Brain microvascular endothelial cell (primary cell): ENCODE results near the gene DYNLRB2.

Source experiments
- DNase-seq: peaks from one replicate; pipeline ENCODE4 v3.0.0-alpha.2; 2020
- H3K27ac ChIP-seq: fragments of 250-450 bp; sonication (Bioruptor Pico); 2 replicates; pipeline ENCODE4 v1.5.1; 2020; ENCODE audit warnings: mild to moderate bottlenecking, moderate library complexity
- H3K27me3 ChIP-seq: fragments of 250-450 bp; sonication (Bioruptor Pico); replicated peaks from 2 replicates; pipeline ENCODE4 v1.5.1; 2020; ENCODE audit warnings: mild to moderate bottlenecking
- H3K36me3 ChIP-seq: fragments of 250-450 bp; sonication (Bioruptor Pico); replicated peaks from 2 replicates; pipeline ENCODE4 v1.5.1; 2020; ENCODE audit warnings: mild to moderate bottlenecking
- H3K4me3 ChIP-seq: 2 replicates; pipeline ENCODE4 v1.5.1; 2011; ENCODE audit warnings: low read depth, mild to moderate bottlenecking, control low read depth, low read length, moderate library complexity
- in situ Hi-C: cut with HindIII; loops from 2 replicates; pipeline ENCODE4 v1.10.0; 2017; ENCODE audit warnings: low sequenced_read_pairs, low pct_ligation_motif_present
- TF ChIP-seq, protein P1 (sequence below): IDR thresholded peaks from 2 replicates; pipeline ENCODE4 v1.5.1; 2011; ENCODE audit warnings: low read depth, mild to moderate bottlenecking, moderate library complexity, low read length, control low read depth, inconsistent platforms; ENCODE audit errors: missing control alignments

DYNLRB2 gene

DNA sequence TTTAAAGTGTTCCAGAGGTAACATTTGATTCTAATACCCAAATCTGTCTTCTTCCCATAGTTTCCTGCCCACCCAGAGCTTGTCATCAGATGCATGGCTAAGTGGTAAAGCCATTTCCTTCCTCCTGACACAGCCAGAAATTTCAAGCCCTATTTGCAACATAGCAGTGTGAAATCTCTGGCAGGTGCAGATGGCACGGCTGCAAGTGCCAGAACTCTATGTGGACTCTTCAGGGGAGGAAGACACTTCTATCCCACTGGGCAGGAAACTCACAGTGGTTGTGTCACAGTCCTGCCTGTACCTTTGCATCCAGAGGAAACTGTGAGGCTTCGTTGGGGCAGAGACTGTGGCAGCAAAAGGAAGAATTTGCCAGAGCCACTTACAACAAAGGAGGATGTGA lies 13.2 kb downstream of the DYNLRB2 start:
- in situ Hi-C loops, result no loop called here
- TF ChIP-seq, protein P1, sequence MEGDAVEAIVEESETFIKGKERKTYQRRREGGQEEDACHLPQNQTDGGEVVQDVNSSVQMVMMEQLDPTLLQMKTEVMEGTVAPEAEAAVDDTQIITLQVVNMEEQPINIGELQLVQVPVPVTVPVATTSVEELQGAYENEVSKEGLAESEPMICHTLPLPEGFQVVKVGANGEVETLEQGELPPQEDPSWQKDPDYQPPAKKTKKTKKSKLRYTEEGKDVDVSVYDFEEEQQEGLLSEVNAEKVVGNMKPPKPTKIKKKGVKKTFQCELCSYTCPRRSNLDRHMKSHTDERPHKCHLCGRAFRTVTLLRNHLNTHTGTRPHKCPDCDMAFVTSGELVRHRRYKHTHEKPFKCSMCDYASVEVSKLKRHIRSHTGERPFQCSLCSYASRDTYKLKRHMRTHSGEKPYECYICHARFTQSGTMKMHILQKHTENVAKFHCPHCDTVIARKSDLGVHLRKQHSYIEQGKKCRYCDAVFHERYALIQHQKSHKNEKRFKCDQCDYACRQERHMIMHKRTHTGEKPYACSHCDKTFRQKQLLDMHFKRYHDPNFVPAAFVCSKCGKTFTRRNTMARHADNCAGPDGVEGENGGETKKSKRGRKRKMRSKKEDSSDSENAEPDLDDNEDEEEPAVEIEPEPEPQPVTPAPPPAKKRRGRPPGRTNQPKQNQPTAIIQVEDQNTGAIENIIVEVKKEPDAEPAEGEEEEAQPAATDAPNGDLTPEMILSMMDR, result no peak
- no peak for DNase-seq
- Histone ChIP-seq H3K27me3 (no peaks in the 10 kb centered on the region), H3K36me3 (no peaks in the 10 kb centered on the region), H3K4me3 (no peak overlapping the region), H3K27ac (no peak overlapping the region)

DNA sequence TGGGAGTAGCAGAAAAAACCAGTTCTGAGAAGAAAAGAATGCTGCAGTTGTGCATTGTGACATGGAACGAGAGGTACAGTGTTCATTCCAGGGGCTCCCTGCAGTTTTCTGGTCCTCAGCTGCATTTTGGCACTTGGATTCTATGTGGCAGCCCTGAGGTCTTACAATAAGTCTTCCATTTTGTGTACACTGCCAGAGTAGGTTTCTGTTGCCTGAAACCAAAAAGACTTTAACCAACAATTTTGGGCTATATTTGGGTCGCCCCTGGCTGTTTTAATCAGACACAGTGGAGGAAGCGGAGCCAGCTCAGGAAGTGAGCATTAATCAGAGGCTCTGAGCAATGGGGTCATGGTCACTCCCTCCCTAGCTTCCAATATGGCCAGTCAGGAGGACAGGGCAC lies 15.7 kb downstream of the DYNLRB2 start:
- in situ Hi-C loops, result no loop called here
- H3K4me3 ChIP-seq, result no peak overlapping the region
- TF ChIP-seq, protein P1, result no peak

DNA sequence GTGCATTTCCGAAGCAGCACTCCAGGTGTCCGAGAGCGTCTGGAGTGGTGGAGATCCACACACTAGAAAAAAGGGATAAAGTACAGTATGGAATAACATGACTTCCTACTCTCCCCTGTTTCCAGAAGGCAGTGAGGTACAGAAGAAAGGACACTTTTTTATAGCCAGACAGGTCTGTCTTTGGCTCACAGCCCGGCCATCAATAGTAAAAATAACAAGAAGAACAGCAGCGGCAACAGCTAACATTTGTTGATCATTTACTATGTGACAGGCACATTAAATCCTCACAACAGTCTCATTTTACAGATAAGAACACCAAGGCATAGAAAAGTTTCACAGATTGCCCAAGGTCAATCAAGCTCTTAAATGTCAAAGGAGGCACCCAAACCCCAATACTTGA lies 16.2 kb downstream of the DYNLRB2 start:
- no peaks in the 10 kb centered on the region for H3K27me3 ChIP-seq
- in situ Hi-C loops, result no loop called here
- DNase-seq, result no peak
- TF ChIP-seq, protein P1, result no peak
- no peaks in the 10 kb centered on the region for H3K36me3 ChIP-seq
- no peak overlapping the region for H3K27ac ChIP-seq
- no peak overlapping the region for H3K4me3 ChIP-seq

More for the DNA sequence above, 15.7 kb downstream of the DYNLRB2 start:
- no peak for DNase-seq
- no peak overlapping the region for H3K27ac ChIP-seq
- no peaks in the 10 kb centered on the region for H3K27me3 ChIP-seq
- no peaks in the 10 kb centered on the region for H3K36me3 ChIP-seq

DNA sequence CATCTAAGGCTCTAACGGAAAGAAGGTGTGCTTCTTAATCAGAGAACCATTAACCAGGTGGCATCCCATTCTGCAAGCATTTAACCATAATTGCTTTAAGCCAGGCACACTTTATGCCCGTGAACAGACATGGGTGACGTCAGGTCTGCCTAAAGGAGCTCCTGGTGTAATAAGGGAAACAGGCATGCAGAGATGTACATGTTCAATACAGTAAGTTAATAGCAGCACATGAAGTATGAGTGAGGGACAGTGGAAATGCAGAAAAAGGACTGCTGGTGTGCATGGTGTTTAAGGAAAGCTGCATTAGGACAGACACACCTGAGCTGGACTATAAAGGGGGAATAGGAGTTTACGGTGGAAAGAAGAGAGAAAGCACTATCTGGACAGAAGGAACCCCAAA lies 18.6 kb downstream of the DYNLRB2 start:
- TF ChIP-seq, protein P1, result no peak
- Histone ChIP-seq H3K27me3 (no peaks in the 10 kb centered on the region), H3K4me3 (no peak overlapping the region), H3K27ac (no peak overlapping the region), H3K36me3 (no peaks in the 10 kb centered on the region)
- in situ Hi-C loops, result no loop called here
- no peak for DNase-seq

DNA sequence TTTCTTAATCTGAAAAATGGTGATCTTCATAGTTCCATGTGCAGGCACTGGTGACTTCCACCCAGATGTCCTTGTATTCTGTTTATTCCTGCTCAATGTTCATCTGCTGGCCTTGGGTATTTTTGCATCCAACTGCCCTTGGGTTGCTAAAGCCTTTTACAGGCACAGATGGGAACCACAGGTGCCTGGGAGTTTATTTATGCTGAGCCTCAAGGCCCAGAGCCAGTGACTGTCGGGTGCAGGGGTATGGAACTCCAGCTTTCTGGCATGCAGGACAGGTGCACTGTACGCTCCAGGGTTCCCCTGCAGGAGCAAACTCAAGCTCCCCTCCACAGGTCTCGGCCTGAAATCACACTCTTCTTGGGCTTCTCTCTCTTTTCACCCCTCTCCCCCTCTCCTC lies 22.3 kb downstream of the DYNLRB2 start:
- no peaks in the 10 kb centered on the region for H3K36me3 ChIP-seq
- no peak overlapping the region for H3K27ac ChIP-seq
- TF ChIP-seq, protein P1, result no peak
- no peak overlapping the region for H3K4me3 ChIP-seq
- H3K27me3 ChIP-seq, result no peaks in the 10 kb centered on the region
- in situ Hi-C loops, result no loop called here
- DNase-seq, result no peak

DNA sequence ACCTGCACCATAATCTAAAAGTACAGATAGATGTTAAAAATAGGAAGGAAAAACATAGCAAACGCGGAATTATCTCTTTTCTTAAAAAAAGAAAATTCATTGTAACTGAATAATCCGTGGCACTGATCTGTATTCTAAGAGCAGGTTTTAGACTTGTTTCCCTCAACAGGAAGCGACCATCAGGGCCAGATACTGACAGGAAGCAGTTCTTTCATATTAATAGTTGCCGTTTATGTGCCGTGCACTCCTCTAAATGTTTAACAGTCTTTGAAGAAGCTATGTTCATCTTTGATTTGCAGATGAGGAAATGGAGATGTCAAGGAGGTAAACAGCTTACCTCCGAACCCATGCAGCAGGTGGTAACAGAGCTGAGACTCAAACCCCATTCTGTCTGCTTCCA lies 23.6 kb downstream of the DYNLRB2 start:
- H3K4me3 ChIP-seq, result no peak overlapping the region
- TF ChIP-seq, protein P1, result no peak
- no peak for DNase-seq
- no peaks in the 10 kb centered on the region for H3K27me3 ChIP-seq
- in situ Hi-C loops, result no loop called here
- H3K36me3 ChIP-seq, result no peaks in the 10 kb centered on the region
- no peak overlapping the region for H3K27ac ChIP-seq
